GM19468 (cell line): ENCODE measurements around the gene VPS45.
"Not testable (repeated sequence)": the region's sequence is repeated elsewhere in the genome, so short reads cannot be mapped to it uniquely, and the experiment has no call there.

ENCODE experiments used
- ATAC-seq: cut with Tn5 transposase; IDR thresholded peaks from one replicate; pipeline ENCODE4 v1.9.1; 2021; ENCODE audit warnings: mild to moderate bottlenecking, moderate library complexity, moderate number of reproducible peaks; ENCODE audit not compliant: unreplicated experiment; ENCODE audit errors: extremely low read depth

The VPS45 gene, protein sequence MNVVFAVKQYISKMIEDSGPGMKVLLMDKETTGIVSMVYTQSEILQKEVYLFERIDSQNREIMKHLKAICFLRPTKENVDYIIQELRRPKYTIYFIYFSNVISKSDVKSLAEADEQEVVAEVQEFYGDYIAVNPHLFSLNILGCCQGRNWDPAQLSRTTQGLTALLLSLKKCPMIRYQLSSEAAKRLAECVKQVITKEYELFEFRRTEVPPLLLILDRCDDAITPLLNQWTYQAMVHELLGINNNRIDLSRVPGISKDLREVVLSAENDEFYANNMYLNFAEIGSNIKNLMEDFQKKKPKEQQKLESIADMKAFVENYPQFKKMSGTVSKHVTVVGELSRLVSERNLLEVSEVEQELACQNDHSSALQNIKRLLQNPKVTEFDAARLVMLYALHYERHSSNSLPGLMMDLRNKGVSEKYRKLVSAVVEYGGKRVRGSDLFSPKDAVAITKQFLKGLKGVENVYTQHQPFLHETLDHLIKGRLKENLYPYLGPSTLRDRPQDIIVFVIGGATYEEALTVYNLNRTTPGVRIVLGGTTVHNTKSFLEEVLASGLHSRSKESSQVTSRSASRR

DNA sequence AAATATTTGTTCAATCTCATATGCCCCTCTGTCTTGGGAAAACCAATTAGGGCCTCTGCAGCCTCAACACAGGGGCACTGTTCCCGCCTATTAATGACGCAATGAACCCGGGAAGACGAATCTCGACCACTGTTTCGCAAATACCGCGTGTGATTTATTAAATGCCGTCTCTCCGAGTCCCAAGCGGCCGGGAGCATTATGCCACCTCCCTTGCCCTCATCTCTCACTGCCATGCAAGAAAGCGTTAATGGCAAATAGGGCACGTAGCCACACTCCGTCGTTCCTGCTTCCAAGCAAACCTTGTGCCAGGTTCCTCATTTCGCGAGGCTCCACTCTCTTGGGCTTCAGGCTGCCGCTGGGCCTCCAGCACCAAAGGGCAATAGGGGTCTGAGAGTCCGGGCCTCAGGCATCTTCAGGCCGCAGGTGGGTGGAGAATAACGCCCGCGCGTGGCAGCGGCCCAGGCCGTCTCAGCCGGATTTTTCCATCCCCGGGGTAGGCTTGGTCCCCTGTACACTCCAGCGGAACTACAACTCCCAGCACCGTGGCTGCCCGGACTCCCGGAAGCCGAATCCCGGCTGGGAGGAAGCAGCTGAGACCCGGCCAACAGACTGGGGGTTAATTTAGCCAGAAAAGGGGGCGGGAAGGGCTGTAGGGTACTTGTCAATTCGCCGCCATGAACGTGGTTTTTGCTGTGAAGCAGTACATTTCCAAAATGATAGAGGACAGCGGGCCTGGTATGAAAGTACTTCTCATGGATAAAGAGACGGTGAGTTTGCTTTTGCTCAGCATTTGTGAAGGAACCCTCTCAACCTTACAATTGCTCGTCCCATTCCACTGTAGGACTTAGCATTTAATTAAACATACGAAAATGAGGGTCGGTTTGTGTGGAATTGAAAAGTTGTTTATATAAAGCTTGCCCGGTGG lies at the start of gene VPS45:
TSS of gene VPS45 (plus strand) at position 593 of the 925 bp plus-strand sequence. CDS start at position 675, 82 bp downstream.
- peak; percentile 67 for ATAC-seq

DNA sequence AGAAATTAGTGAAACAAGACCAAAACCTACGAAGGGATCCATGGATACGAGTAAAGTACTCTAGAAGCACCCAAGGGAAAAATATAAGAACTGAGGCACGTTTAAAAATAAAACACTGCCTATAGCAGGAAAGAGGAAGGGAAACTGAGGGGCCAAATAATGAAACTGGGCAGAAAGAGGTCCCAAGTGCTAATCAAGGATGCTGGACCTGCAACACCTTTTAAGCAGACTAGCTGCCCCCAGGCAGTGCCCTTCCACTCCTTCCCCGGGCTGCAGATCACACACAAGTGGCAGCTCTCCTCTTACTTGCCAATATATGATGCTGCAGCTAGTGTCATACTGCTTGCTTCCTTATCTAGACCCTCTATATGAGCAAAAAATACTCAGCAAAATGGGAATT lies 49.4 kb upstream of the VPS45 start:
- no peak for ATAC-seq

DNA sequence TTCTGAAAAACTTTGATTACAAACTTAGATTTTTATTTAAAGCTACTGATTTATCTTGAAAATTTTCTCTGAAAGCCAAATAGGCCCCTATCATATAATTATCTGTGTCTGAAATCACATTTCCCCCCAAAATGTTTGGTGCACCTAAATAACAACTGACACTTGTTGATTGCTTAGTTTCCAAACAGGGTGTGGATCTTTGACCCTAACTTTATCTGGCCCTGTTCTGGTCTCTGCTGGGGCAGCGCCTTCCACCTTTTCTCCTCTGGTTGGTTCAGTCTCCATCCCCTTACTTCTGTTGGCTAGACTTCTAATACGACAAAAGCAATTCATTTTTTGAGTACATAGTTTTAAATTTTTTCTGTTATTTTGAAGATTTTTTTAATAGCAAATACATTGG lies 46.9 kb upstream of the VPS45 start:
- ATAC-seq, result no peak

- ATAC-seq, result no peak
Observed at GRCh38 chr1:150021191-150021694, 46.3 kb upstream of the VPS45 start.

GRCh38 chr1:150022357-150022756 lies 45.2 kb upstream of the VPS45 start:
- ATAC-seq, result no peak

DNA sequence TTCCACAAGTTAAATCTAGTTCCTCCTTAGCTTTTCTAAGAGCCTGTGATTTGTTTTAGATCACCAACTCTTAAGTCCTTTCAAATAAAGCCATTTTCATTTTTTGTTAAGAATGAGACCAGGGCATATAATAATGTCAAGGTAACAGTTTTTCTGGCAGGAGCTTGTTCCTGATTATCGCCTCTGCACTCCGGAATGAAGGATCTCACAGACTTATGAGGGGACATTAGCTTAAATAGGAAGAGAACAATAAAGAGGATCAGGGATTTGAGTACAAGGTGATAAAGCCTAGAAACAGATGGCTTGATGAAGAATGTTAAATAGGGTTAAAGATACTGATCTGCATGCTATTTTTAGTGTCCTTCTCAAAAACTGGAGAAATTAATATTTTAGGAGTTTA lies 43.4 kb upstream of the VPS45 start:
- no peak for ATAC-seq

DNA sequence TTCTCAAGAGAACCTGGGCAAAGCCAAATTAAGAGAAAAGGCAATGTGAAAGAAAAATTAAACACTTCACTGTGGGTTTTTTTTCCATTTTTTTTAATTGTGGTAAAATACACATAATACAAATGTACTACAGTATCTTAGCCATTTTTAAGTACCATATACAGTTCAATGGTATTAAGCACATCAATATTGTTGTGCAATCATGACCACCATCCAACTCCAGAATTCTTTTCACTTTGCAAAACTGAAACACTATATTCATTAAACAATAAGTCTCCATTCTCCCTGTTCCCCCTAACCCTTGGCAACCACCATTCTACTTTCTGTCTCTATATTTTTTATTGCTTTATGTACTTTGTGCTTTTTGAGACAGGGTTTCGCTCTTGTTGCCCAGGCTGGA lies 39.3 kb upstream of the VPS45 start:
- ATAC-seq, result no peak

- no peak for ATAC-seq
Observed at GRCh38 chr1:150034336-150034735, 33.2 kb upstream of the VPS45 start.

- ATAC-seq, result no peak
Observed at GRCh38 chr1:150049926-150050325, 17.6 kb upstream of the VPS45 start.

GRCh38 chr1:150051089-150051373 lies 16.5 kb upstream of the VPS45 start:
- ATAC-seq, result no peak

DNA sequence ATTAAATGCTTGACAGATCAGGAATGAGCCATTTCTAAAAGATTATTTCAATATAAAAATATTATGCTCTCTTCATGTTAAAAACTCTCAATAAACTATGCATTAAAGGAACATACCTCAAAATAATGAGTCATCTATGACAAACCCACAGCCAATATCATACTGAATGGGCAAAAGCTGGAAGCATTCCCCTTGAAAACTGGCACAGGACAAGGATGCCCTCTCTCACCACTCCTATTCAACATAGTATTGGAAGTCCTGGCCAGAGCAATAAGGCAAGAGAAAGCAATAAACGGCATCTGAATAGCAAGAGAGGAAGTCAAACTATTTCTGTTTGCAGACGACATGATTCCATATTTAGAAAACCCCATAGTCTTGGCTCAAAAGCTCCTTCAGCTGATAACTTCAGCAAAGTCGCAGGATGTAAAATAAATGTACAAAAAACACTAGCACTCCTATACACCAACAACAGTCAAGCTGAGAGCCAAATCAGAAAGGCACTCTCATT lies 15.6 kb upstream of the VPS45 start:
- ATAC-seq, result not testable (repeated sequence)

- ATAC-seq, result no peak
Observed at GRCh38 chr1:150053926-150054325, 13.7 kb upstream of the VPS45 start.

- not testable (repeated sequence) for ATAC-seq
Observed at GRCh38 chr1:150055507-150055906, 12.1 kb upstream of the VPS45 start.

- ATAC-seq, result no peak
Observed at GRCh38 chr1:150056407-150056806, 11.2 kb upstream of the VPS45 start.

GRCh38 chr1:150060260-150060659 lies 7.3 kb upstream of the VPS45 start:
- ATAC-seq, result no peak

GRCh38 chr1:150061632-150062101 lies 5.9 kb upstream of the VPS45 start:
- ATAC-seq, result no peak

GRCh38 chr1:150062113-150062512 lies 5.5 kb upstream of the VPS45 start:
- no peak for ATAC-seq

DNA sequence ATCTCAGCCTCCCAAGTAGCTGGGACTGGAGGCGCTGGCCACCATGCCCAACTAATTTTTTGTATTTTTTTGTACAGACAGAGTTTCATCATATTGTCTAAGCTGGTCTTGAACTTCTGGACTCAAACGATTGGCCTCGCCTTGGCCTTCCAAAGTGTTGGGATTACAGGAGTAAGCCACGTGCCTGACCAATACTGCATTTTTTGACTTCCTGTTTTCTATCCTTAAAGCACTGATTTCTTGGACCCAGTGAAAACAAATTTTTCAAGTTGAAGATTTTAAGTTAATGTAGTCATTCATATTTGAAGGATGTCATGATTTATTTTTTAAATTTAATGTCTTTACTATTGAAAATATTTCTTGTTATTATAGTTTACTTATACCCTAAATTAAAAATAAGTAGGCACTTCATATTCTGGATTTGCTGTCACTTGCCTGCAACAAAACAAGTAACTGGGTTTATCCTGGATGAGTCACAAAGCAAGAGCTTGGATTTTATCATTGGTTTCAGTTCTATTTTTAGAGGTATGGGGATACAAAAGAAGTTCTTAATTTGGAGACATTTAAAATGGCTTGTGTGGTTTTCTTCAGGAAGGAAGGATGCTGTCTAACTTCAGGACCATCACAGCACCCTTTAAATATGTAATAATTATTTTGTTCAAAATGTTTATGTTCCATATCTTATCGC lies 2.2 kb upstream of the VPS45 start:
- ATAC-seq, result no peak

DNA sequence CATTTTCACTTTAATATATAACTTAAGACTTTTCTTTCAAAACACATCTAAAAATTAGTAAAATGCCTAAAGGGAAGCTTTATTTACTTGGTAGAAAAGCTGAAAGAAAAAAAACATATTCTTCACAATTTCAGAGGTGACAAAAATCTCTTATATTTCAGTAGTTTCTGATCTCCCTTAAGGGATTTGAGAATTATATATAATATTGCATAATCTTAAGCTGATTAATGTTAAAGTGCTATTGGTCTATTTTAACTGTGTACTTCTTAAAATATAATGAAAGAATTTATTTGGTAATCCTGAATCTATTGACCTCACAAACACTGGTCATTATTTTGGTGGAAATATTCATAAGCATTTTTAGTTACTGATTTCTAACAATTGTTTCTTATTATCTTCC lies 1.2 kb upstream of the VPS45 start:
- ATAC-seq, result no peak

- ATAC-seq, result no peak
Observed at GRCh38 chr1:150066838-150067183, 765 bp upstream of the VPS45 start.
